ENCODE measurements around the gene PMVK. TPM values are rescaled to one million over a fixed set of nuclear protein-coding genes. Genes with fewer than 3 reads are reported as not detected.

PMVK gene
- total RNA-seq, 1 donor from 2014 or later = 9.6 TPM

GRCh38 chr1:154959426-154959780 lies 22.9 kb upstream of the PMVK start:
- H3K27me3 ChIP-seq = no peaks in the 10 kb centered on the region
- TF ChIP-seq CTCF (IDR thresholded peaks at IDR 0.05) = no peak
- peaks cover 22 to 37% of the 10 kb centered on the region in 2 donors for H3K36me3 ChIP-seq
- no peak overlapping the region for H3K4me3 ChIP-seq
- no peak for DNase-seq (ENCODE audit: low spot score in 2 of 2)
- no peaks in the 10 kb centered on the region for H3K9me3 ChIP-seq
- H3K27ac ChIP-seq = peak overlapping the region in 1 of 2 donors; percentile 27
- H3K4me1 ChIP-seq = peaks cover 9 to 36% of the 10 kb centered on the region in 2 donors
- intact Hi-C loops (cut with DNase I) = loop anchor here (5.0 kb wide), 1 partner anchor 103 kb away; the partner anchor contains the start of gene EFNA4

- intact Hi-C loops (cut with DNase I) = loop anchor here (5.0 kb wide), 1 partner anchor 103 kb away; the partner anchor contains the start of gene EFNA4
- H3K9me3 ChIP-seq = no peaks in the 10 kb centered on the region
- peaks cover 12 to 41% of the 10 kb centered on the region in 2 donors for H3K4me1 ChIP-seq
- H3K4me3 ChIP-seq = no peak overlapping the region
- H3K27ac ChIP-seq = peak overlapping the region in 1 of 2 donors; percentile 27
- DNase-seq (ENCODE audit: low spot score in 2 of 2) = no peak
- H3K27me3 ChIP-seq = no peaks in the 10 kb centered on the region
- TF ChIP-seq CTCF (IDR thresholded peaks at IDR 0.05) = no peak
- H3K36me3 ChIP-seq = peaks cover 16 to 32% of the 10 kb centered on the region in 2 donors
Observed at GRCh38 chr1:154958681-154959425, 22.3 kb upstream of the PMVK start.

GRCh38 chr1:154958036-154958435 lies 21.5 kb upstream of the PMVK start:
- H3K36me3 ChIP-seq = peaks cover 12 to 24% of the 10 kb centered on the region in 2 donors
- intact Hi-C loops (cut with DNase I) = loop anchor here (5.0 kb wide), 1 partner anchor 104 kb away; the partner anchor contains the start of gene EFNA4
- no peak overlapping the region for H3K27ac ChIP-seq
- peaks cover 18 to 49% of the 10 kb centered on the region in 2 donors for H3K4me1 ChIP-seq
- H3K9me3 ChIP-seq = no peaks in the 10 kb centered on the region
- TF ChIP-seq CTCF (IDR thresholded peaks at IDR 0.05) = no peak
- H3K4me3 ChIP-seq = no peak overlapping the region
- DNase-seq (ENCODE audit: low spot score in 2 of 2) = no peak
- H3K27me3 ChIP-seq = no peaks in the 10 kb centered on the region

GRCh38 chr1:154957091-154957657 lies 20.7 kb upstream of the PMVK start:
- no peak for DNase-seq (ENCODE audit: low spot score in 2 of 2)
- Histone ChIP-seq H3K4me1 (peaks cover 18 to 47% of the 10 kb centered on the region in 2 donors), H3K36me3 (peaks cover 12 to 20% of the 10 kb centered on the region in 2 donors), H3K27me3 (no peaks in the 10 kb centered on the region), H3K27ac (peak overlapping the region; percentile 65 to 83), H3K9me3 (no peaks in the 10 kb centered on the region), H3K4me3 (no peak overlapping the region)
- no peak for TF ChIP-seq CTCF (IDR thresholded peaks at IDR 0.05)
- intact Hi-C loops (cut with DNase I) = loop anchor here (2.0 to 5.0 kb wide), 2 partner anchors 14 to 105 kb away; partner anchors contain the start of genes EFNA4 and SHC1

GRCh38 chr1:154956544-154956941 lies 20.0 kb upstream of the PMVK start:
- DNase-seq (ENCODE audit: low spot score in 2 of 2) = no peak
- peak overlapping the region; percentile 68 to 70 for H3K4me3 ChIP-seq
- no peaks in the 10 kb centered on the region for H3K9me3 ChIP-seq
- intact Hi-C loops (cut with DNase I) = loop anchor here (1.0 to 5.0 kb wide), 4 partner anchors 14 to 106 kb away; partner anchors contain the start of genes EFNA4, FLAD1 and SHC1
- H3K4me1 ChIP-seq = peaks cover 18 to 47% of the 10 kb centered on the region in 2 donors
- no peak for TF ChIP-seq CTCF (IDR thresholded peaks at IDR 0.05)
- peak overlapping the region; percentile 65 to 83 for H3K27ac ChIP-seq
- H3K27me3 ChIP-seq = no peaks in the 10 kb centered on the region
- H3K36me3 ChIP-seq = peaks cover 12 to 22% of the 10 kb centered on the region in 2 donors
